GM18951 (cell line): ENCODE data around the gene CHRNA4.

Experiments
- POLR2A ChIP-seq: IDR thresholded peaks from 4 replicates; pipeline ENCODE4 v1.6.1; 2011; ENCODE audit warnings: mild to moderate bottlenecking; ENCODE audit not compliant: insufficient read length, insufficient read depth; ENCODE audit errors: extremely low read depth
- in situ Hi-C: fragments of 300-500 bp; cut with MboI; formaldehyde crosslinking; loops from one replicate; pipeline ENCODE4 v1.12.0; 2022; ENCODE audit warnings: low sequenced_read_pairs, mixed read lengths, inconsistent platforms; ENCODE audit not compliant: unreplicated experiment

CHRNA4 gene

DNA sequence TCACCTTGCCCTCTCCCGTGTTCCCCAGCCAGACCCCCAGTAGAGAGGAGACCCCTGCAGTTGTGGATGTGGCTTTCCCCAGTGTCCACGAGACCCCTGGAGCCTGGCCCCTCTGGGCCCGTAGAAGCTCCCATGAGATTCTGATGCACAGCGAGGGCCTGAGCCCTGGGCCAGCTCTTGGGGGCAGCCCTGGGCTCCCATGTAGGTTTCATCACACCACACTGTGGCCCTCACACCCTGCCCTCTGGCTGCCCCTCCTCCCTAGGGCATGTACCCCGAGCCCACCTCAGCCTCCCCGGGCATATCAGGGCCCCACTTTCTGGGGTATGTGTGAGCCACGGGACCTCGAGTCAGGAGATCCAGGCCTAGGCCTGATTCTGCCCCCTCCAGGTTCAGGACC, 7.0 kb upstream of the CHRNA4 start:
- in situ Hi-C loops = no loop called here

DNA sequence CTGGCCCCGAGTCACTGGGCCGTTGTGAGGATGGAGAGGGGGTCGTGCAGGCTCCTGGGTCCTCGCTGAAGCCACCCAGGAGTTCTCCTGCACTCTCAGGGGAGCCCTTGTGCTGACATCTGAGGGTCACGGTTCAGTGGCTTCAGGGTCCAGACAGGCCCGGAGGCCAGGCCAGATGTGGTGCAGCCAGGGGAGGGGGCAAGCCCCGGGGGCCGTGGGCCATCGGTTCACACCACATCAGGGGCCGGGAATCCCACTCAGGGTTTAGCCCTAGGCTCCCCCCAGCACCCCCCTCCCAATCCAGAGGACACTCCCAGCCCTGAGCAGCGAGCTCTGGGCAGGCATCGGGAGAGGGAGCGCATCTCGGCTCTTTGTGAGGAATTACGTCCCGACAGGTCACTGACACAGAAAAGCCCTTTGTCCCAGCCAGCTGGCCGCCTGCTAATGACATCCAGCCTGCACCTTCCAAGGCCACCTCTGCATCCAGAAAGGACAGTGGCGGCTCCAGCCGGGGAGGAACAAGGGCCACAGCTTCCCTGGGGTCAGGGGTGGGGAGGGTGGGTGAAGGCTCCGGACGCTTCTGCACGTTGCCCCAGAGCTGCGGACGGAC, 6.4 kb upstream of the CHRNA4 start:
- no peak for TF ChIP-seq POLR2A
- in situ Hi-C loops = no loop called here

More for the DNA sequence above, 7.0 kb upstream of the CHRNA4 start:
- TF ChIP-seq POLR2A = no peak

DNA sequence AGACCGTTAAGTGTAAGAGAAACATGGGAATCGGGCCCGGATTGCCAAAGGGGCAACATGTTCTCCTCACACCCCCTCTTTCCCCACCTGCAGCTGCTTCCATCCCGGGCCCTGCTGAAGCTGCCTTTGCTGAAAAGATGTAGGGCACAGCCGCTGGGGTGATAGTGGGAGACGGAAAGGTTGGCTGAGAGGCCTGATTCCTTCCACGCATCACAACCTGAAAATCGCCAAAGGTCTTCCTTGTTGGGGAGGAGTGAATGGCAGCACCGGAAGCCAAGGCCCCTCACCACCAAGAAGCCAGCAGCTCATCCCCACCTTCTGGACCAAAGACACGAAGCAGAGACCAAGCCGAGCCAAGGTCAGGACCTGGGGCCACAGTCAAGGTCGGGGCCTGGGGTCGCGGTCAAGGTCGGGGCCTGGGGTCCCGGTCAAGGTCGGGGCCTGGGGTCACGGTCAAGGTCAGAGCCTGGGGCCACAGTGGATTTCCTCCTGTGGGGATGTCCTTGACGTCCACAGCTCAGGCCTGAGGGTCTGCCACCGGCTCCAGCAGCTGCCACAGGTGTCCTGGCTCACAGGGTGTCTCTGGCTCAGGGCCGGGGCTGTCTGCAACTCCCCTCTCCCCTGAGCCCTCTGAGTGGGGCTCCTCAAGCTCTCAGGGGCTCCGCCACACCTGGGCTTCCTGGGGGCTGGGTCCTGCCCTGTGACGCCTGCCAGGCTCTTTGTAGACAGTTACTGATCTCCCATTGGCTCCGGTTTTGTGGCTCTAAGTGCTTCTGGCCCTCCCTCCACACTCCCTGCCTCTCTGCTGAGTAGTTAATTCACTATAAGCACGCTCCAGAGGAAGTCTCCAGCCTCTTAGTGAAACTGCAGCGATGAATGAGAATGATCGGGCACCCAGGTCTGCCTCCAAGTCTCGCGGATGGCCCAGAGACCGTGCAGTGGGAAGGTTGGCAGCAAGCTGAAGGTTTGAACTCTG, 5.5 kb upstream of the CHRNA4 start:
- in situ Hi-C loops = no loop called here
- TF ChIP-seq POLR2A = no peak

DNA sequence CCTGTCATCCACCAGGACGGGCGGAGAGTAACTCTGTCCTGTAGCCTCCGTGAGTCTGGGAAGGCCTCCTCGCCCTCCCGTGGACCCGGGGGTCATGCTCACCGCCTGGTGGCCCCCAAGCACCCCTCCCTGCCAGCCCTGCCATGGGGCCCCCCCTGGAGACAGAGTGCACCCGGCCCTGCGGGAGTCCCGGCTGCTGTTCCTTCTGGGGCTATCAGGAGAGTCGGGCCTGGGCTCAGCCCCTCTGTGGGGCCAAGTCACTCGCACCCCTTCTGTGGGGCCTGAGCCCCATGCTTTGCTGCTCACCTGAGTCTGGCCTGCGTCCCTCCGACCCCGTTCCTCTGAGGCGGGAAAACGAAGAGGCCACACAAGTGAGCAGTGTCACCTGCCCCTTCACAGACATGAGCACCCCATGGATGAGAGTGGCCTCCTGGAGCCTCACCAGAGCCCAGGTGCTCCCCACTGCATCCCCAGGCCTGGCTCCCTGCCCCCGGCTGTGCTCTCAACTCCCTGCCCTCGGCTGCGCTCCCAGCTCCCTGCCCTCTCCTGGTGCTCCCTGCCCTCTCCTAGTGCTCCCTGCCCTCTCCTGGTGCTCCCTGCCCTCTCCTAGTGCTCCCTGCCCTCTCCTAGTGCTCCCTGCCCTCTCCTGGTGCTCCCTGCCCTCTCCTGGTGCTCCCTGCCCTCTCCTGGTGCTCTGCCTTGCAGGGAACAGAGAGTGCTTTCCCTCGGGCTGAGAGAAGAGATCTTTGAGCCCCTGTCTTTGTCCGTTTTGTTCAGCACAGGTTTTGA, 4.6 kb upstream of the CHRNA4 start:
- no peak for TF ChIP-seq POLR2A
- in situ Hi-C loops = no loop called here

DNA sequence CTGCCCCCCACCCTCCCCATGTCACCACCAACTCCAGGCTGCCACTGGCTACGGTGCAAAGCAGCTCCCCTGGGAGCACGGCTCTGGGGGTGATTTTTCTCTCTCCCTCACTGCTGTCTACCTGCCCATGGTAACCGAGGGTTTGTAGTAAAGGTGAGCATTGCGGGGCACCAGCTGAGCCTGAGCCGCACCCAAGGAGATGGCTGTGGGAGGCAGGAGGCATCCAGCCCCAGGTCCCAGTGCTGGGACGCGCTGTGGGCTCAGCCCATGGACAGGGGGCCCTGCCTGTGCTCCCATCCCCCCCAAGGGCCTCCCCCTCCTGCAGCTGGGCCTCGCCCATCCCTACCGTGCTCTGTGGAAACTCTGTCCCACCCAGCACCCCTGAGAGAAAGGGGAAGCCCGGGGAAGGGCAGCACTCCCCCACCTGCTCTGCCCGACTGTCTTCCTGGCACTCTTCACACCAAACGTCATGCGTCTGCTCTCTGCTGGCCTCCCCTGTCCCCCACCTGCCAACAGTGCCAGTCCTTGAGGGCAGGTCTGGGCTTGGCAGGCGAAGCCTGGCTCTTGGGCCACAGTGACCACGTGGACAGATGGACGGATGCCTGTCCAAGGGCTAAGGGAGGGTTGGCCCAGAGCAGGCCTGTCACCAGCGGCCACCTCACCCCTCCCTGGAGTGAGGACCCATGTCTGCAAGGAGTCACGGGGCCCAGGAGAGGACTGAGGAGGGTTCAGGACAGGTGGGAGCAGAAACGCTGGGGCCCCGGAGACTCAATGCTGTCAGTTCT, 3.8 kb upstream of the CHRNA4 start:
- no peak for TF ChIP-seq POLR2A
- in situ Hi-C loops = no loop called here

DNA sequence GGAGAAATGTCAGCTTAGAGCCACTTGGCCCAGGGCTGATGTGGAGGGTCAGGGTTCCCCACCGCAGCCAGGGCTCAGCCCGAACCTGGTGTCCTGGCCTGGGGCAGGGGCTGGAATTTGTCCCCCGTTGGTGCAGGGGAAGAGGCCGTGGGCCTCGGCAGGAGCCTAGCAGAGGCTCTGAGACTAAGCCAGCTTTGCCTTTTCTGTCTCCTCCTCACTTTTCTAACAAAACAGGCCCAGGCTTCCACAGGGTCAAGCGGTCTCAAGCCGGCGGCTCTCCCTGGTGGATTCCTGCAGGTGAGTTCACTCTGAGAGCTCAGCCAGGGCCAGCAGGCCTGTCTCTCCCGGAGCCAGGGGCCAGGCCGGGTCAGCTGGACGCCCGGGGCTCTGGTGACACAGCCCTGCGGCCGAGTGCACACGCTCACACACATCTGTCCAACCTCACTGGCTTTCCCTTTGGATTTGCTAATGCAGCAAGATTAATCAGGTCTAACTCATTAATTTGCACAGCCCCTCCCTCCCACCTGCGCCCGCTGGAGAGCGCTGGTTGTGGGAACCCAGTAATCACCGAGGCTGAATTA, 2.9 kb upstream of the CHRNA4 start:
- TF ChIP-seq POLR2A = no peak
- in situ Hi-C loops = no loop called here

DNA sequence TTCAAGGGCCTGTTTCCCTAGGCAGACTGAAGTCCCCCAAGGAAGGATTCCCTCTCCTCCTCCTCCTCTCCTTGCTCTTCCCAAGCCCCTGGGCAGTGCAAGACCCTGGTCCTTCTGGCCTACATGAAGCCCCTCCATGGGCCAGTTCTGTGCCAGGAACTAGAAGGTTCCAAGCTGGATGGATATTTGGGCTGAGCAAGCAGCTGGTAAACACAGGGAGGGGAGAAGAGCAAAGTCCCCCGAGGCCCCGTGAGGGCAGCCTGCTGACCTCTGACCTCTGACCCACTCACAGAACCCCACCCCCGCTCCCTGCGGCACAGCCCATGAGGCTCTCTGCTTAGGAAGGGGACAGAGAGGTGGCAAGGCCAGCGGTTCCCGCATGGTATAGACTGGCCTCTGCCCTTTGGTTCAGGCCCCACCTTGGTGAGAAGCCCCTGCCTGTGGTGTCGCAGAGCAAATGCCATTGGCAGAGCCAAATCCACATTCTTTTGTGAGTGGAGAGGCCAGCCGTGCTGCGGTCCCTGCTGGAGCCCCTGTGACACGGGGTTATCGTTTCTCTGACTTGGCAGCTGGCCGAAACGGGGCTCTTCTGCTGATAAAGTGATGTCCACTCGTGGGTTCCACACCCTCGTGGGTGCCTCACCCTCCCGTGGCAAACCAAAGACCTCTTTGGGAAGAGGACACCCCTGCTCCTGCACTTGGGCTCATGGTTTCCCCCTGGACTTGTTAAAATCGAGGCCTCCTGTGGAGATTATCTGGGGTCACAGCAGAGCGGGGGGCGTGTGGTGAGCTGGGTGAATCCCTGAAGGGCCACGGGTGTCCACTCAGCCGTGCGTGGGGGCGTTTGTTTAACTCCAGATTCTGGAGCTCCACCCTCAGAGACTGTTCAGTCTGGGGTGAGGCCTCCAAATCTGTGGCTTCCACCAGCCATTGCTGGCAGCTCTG, 2.1 kb upstream of the CHRNA4 start:
- no peak for TF ChIP-seq POLR2A
- in situ Hi-C loops = no loop called here

DNA sequence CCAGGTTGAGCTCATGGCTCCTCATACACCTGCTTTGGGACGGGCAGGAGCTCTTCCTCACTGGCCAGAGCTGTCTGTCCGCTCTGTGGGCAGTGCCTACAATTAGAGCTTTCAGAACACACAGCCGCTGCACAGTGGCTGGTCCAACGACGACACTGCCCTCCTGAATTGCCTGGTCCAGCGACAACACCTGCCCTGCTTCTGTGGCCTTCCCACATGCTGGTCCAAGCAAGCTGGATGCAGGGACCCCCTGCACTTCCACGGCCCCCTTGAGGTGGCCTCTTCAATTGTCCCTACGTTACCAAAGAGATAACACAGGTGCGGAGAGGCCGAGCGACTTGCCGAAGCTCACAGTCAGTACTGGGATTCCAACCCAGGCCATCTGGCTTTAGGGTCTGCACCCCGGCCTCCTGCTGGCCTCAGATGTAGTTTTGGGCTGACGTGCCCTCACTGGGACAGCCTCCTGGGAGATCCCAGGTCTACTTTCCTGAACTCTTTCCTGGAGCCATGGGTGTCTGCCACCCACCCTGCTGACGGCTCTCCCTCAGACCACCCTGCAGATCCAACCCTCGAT, 1.4 kb upstream of the CHRNA4 start:
- in situ Hi-C loops = no loop called here
- no peak for TF ChIP-seq POLR2A

DNA sequence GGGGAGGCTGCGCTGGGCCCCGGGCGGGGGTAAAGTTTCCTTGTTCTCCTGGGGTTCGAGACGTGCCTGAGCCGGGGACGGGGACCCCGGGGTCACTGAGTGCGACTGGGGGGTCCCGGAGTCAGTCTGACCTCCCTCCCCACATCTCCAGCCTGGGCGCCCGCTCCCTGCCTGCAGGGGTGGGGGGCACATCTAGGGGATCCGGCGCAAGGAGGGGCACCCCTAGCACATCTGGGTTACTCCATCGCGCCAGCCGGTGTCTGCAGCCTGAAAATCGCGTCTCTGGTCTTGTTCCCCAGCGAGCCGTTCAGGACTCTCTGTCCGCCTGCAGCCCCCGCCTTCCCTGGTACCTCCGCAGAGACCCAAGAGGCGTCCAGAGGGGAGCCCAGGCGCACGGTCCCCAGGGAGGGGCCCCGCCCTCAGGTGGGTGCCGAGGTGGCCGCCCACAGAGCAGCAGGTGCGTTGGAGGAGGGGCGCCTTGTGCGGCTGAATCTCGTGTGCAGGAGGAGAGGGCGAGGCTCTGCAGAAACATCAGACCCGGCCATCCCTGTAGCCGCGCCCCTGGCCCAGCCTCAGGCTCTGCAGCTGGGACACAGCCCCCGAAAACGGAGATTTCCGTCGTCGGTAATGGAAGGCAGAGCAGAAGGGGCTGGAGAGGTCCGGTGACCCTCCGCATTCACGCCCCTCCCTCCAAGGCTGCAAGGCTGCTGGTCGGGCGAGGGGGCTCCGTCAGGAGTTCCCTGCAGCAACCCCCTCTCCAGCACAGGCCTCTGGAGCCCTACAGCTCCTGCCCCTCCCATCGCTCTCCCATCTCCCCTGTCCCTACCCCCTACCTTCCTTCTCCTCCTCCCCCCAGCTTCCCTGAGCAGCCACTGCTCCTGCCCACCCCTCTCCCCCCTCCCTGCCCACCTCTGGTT, 628 bp upstream of the CHRNA4 start:
- in situ Hi-C loops = no loop called here
- no peak for TF ChIP-seq POLR2A
